HEK293 (cell line): ENCODE data around the gene METTL25.
A peak's percentile ranks its signal among the peaks of the same experiment; 100 is the strongest.

Experiments used
- FEZF1 ChIP-seq: fragments of 450-650 bp; formaldehyde crosslinking; IDR thresholded peaks from 2 replicates; pipeline ENCODE4 v1.5.1; 2016; ENCODE audit warnings: missing biosample characterization, missing genetic modification characterization
- GLIS1 ChIP-seq: fragments of 450-650 bp; formaldehyde crosslinking; IDR thresholded peaks from 2 replicates; pipeline ENCODE4 v1.5.1; 2016; ENCODE audit warnings: missing biosample characterization, missing genetic modification characterization
- HOXD13 ChIP-seq: sonication (generic); formaldehyde crosslinking; IDR thresholded peaks from 2 replicates; pipeline ENCODE4 v1.8.0; 2022; ENCODE audit warnings: missing genetic modification reagents, borderline replicate concordance
- PRDM4 ChIP-seq: fragments of 450-650 bp; formaldehyde crosslinking; IDR thresholded peaks from 2 replicates; pipeline ENCODE4 v1.5.1; 2017; ENCODE audit warnings: missing biosample characterization, missing genetic modification characterization
- PRDM6 ChIP-seq: fragments of 450-650 bp; formaldehyde crosslinking; IDR thresholded peaks from 2 replicates; pipeline ENCODE4 v1.5.1; 2017; ENCODE audit warnings: missing biosample characterization, missing genetic modification characterization
- SALL2 ChIP-seq: fragments of 450-650 bp; formaldehyde crosslinking; IDR thresholded peaks from 2 replicates; pipeline ENCODE4 v1.5.0; 2017; ENCODE audit warnings: missing biosample characterization, mild to moderate bottlenecking, missing genetic modification characterization, borderline replicate concordance
- SP2 ChIP-seq: fragments of 450-650 bp; formaldehyde crosslinking; IDR thresholded peaks from 2 replicates; pipeline ENCODE4 v1.5.1; 2016; ENCODE audit warnings: missing biosample characterization, missing genetic modification characterization
- YY2 ChIP-seq: fragments of 450-650 bp; formaldehyde crosslinking; IDR thresholded peaks from 2 replicates; pipeline ENCODE4 v1.5.1; 2016; ENCODE audit warnings: missing biosample characterization, missing genetic modification characterization
- ZBTB1 ChIP-seq: fragments of 450-650 bp; formaldehyde crosslinking; IDR thresholded peaks from 2 replicates; pipeline ENCODE4 v1.5.1; 2016; ENCODE audit warnings: missing biosample characterization, missing genetic modification characterization
- ZBTB49 ChIP-seq: fragments of 450-650 bp; formaldehyde crosslinking; IDR thresholded peaks from 2 replicates; pipeline ENCODE4 v1.5.1; 2016; ENCODE audit warnings: missing biosample characterization, missing genetic modification characterization, low read depth
- ZNF10 ChIP-seq: fragments of 450-650 bp; formaldehyde crosslinking; IDR thresholded peaks from 2 replicates; pipeline ENCODE4 v1.5.1; 2017; ENCODE audit warnings: missing biosample characterization, missing genetic modification characterization
- ZNF132 ChIP-seq: fragments of 450-650 bp; formaldehyde crosslinking; IDR thresholded peaks from 2 replicates; pipeline ENCODE4 v1.5.1; 2017; ENCODE audit warnings: missing biosample characterization, missing genetic modification characterization, borderline replicate concordance
- ZNF140 ChIP-seq: fragments of 450-650 bp; formaldehyde crosslinking; IDR thresholded peaks from 2 replicates; pipeline ENCODE4 v1.5.1; 2016; ENCODE audit warnings: missing biosample characterization, missing genetic modification characterization
- ZNF19 ChIP-seq: fragments of 450-650 bp; formaldehyde crosslinking; IDR thresholded peaks from 2 replicates; pipeline ENCODE4; 2016; ENCODE audit warnings: missing biosample characterization, missing genetic modification characterization, low read depth
- ZNF211 ChIP-seq: fragments of 450-650 bp; formaldehyde crosslinking; IDR thresholded peaks from 2 replicates; pipeline ENCODE4 v1.5.1; 2016; ENCODE audit warnings: low read depth, missing biosample characterization, missing genetic modification characterization
- ZNF391 ChIP-seq: fragments of 450-650 bp; formaldehyde crosslinking; IDR thresholded peaks from 2 replicates; pipeline ENCODE4 v1.5.1; 2016; ENCODE audit warnings: low read depth, missing biosample characterization, missing genetic modification characterization, borderline replicate concordance
- ZNF518A ChIP-seq: fragments of 450-650 bp; formaldehyde crosslinking; conservative IDR thresholded peaks from 2 replicates; pipeline ENCODE4 v1.5.1; 2016; ENCODE audit warnings: low read depth, missing biosample characterization, missing genetic modification characterization
- ZNF548 ChIP-seq: fragments of 450-650 bp; formaldehyde crosslinking; IDR thresholded peaks from 2 replicates; pipeline ENCODE4 v1.5.1; 2016; ENCODE audit warnings: missing biosample characterization, missing genetic modification characterization
- ZNF629 ChIP-seq: fragments of 450-650 bp; formaldehyde crosslinking; IDR thresholded peaks from 2 replicates; pipeline ENCODE4 v1.5.1; 2017; ENCODE audit warnings: missing biosample characterization, missing genetic modification characterization
- ZNF639 ChIP-seq: fragments of 450-650 bp; formaldehyde crosslinking; IDR thresholded peaks from 2 replicates; pipeline ENCODE4 v1.5.1; 2016; ENCODE audit warnings: missing biosample characterization, missing genetic modification characterization
- ZNF660 ChIP-seq: fragments of 450-650 bp; IDR thresholded peaks from 2 replicates; pipeline ENCODE4 v1.5.1; 2018; ENCODE audit warnings: missing biosample characterization, mild to moderate bottlenecking, missing genetic modification characterization
- ZNF830 ChIP-seq: fragments of 450-650 bp; IDR thresholded peaks from 2 replicates; pipeline ENCODE4 v1.5.0; 2018; ENCODE audit warnings: missing biosample characterization, missing genetic modification characterization, low read depth, mild to moderate bottlenecking, moderate library complexity

Gene METTL25

GRCh38 chr12:82329508-82329907 lies 28.8 kb upstream of the METTL25 start (continued):
- TF ChIP-seq ZNF518A (tag by site-specific recombination) (no peak), HOXD13 (CRISPR knock-in tag) (no peak), ZNF140 (no peak), SP2 (tag by site-specific recombination) (no peak), PRDM6 (tag by site-specific recombination) (peak; percentile 57; the same call in 1 of the 2 replicates), ZNF639 (no peak), ZNF132 (tag by site-specific recombination) (no peak), SALL2 (tag by site-specific recombination) (no peak), ZNF19 (no peak), ZNF391 (tag by site-specific recombination) (no peak), PRDM4 (tag by site-specific recombination) (0 out of 2 replicates have a peak, but pooled peaks have one; percentile 12), FEZF1 (tag by site-specific recombination) (peak; percentile 21; the same call in 1 of the 2 replicates), ZNF660 (tag by site-specific recombination) (no peak), ZNF629 (tag by site-specific recombination) (no peak), ZBTB1 (tag by site-specific recombination) (no peak), GLIS1 (tag by site-specific recombination) (0 out of 2 replicates have a peak, but pooled peaks have one; percentile 14), ZNF830 (tag by site-specific recombination) (no peak), ZNF548 (no peak), YY2 (tag by site-specific recombination) (no peak), ZNF211 (tag by site-specific recombination) (no peak), ZNF10 (no peak), ZBTB49 (tag by site-specific recombination) (no peak)
